ENCODE measurements around the gene NCK2. TPM values are rescaled to one million over a fixed set of nuclear protein-coding genes. Genes with fewer than 3 reads are reported as not detected.

Gene NCK2
- total and polyA plus RNA-seq, 7 donors: 26.5 to 111 (median 40.1) TPM

DNA sequence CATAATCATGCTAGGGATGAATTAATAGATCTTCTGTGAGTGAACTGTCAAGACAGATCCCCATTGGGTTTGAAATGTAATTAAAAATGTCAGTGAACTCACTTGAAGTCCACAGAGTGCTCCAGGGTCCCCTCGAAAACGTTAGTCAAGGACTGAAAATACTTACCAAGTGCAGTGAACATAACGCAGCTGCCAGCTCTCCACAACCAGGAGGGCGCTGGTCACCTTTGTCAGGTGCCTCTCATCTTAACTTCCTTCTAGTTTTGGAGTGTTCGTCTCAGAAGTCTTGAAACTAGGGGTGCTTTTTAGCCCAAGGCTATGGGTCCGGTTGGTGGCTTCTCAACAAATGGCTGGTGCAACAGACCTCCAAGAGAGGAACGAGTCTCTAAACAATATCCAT lies 70.7 kb downstream of the NCK2 start:
- Histone ChIP-seq H3K4me3 (no peak overlapping the region), H3K27ac (no peak overlapping the region), H3K27me3 (ENCODE audit: insufficient read depth in 3 of 3, low read length in 2 of 3) (no peaks in the 10 kb centered on the region), H3K4me1 (peaks cover 51% of the 10 kb centered on the region), H3K9me3 (no peaks in the 10 kb centered on the region), H3K36me3 (ENCODE audit: insufficient read depth in 1 of 2, low read depth in 1 of 2) (peaks cover 2 to 9% of the 10 kb centered on the region in 2 donors)
- DNase-seq (no peak), ATAC-seq (no peak)
- TF ChIP-seq, protein P1, sequence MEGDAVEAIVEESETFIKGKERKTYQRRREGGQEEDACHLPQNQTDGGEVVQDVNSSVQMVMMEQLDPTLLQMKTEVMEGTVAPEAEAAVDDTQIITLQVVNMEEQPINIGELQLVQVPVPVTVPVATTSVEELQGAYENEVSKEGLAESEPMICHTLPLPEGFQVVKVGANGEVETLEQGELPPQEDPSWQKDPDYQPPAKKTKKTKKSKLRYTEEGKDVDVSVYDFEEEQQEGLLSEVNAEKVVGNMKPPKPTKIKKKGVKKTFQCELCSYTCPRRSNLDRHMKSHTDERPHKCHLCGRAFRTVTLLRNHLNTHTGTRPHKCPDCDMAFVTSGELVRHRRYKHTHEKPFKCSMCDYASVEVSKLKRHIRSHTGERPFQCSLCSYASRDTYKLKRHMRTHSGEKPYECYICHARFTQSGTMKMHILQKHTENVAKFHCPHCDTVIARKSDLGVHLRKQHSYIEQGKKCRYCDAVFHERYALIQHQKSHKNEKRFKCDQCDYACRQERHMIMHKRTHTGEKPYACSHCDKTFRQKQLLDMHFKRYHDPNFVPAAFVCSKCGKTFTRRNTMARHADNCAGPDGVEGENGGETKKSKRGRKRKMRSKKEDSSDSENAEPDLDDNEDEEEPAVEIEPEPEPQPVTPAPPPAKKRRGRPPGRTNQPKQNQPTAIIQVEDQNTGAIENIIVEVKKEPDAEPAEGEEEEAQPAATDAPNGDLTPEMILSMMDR (IDR thresholded peaks at IDR 0.05): no peak
- 85 to 89% (median 89%) methylated on average over 7 of the region's 7 CpGs for WGBS, 3 donors
- intact Hi-C loops (cut with DNase I): no loop called here

DNA sequence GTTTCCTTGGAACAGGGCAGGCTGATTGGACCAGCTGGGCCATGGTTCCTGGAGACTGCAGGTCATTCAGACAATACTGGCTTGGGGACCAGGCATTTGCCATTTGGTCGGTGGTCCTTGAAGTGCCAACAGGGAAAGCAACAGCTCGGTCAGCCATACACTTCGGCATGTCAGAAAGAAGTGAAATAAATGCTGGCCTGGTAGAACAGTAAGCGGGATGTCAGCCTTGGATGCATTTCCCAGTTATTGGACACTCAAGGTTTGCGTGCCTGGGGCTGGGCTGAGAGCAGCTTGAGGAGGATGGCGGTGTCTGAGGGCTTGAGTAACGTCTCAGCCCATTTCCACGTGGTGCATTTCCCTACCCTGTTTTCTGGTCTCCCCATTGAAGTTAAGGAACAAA lies 75.4 kb downstream of the NCK2 start:
- DNase-seq (no peak), ATAC-seq (no peak)
- H3K9me3 ChIP-seq: no peaks in the 10 kb centered on the region
- intact Hi-C loops (cut with DNase I): no loop called here
- peaks cover 41% of the 10 kb centered on the region for H3K4me1 ChIP-seq
- no peak overlapping the region for H3K4me3 ChIP-seq
- no peak overlapping the region for H3K27ac ChIP-seq
- TF ChIP-seq, protein P1 (IDR thresholded peaks at IDR 0.05): no peak
- 78 to 85% (median 83%) methylated on average over 8 of the region's 8 CpGs for whole genome bisulfite sequencing, 3 donors
- H3K36me3 ChIP-seq (ENCODE audit: insufficient read depth in 1 of 2, low read depth in 1 of 2): peaks cover 2 to 9% of the 10 kb centered on the region in 2 donors
- no peaks in the 10 kb centered on the region for H3K27me3 ChIP-seq (ENCODE audit: insufficient read depth in 3 of 3, low read length in 2 of 3)

DNA sequence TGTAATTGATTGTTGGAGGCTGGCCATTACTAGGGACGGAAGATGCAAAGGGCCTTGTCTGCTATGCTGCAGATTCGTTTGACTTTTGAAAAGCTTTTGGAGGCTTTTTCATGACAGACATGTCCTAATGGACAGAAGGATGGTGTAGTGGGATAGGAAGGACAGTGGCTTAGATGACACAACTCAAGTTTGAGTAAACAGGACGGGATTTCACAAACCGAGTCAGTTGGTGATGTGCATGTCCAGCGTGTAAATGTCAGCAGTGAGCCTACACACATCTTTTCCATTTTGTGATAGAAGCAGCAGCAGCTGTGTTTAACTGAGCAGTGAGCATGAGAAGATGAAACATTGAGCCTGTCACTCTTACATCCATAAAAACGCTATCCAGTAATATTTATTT lies 76.0 kb downstream of the NCK2 start:
- no peaks in the 10 kb centered on the region for H3K27me3 ChIP-seq (ENCODE audit: insufficient read depth in 3 of 3, low read length in 2 of 3)
- 58 to 69% (median 69%) methylated on average over 6 of the region's 6 CpGs for WGBS, 3 donors
- no peak overlapping the region for H3K4me3 ChIP-seq
- H3K4me1 ChIP-seq: peaks cover 40% of the 10 kb centered on the region
- no peaks in the 10 kb centered on the region for H3K9me3 ChIP-seq
- ATAC-seq (no peak), DNase-seq (no peak)
- peaks cover 2 to 9% of the 10 kb centered on the region in 2 donors for H3K36me3 ChIP-seq (ENCODE audit: insufficient read depth in 1 of 2, low read depth in 1 of 2)
- TF ChIP-seq, protein P1 (IDR thresholded peaks at IDR 0.05): no peak
- intact Hi-C loops (cut with DNase I): no loop called here
- no peak overlapping the region for H3K27ac ChIP-seq

DNA sequence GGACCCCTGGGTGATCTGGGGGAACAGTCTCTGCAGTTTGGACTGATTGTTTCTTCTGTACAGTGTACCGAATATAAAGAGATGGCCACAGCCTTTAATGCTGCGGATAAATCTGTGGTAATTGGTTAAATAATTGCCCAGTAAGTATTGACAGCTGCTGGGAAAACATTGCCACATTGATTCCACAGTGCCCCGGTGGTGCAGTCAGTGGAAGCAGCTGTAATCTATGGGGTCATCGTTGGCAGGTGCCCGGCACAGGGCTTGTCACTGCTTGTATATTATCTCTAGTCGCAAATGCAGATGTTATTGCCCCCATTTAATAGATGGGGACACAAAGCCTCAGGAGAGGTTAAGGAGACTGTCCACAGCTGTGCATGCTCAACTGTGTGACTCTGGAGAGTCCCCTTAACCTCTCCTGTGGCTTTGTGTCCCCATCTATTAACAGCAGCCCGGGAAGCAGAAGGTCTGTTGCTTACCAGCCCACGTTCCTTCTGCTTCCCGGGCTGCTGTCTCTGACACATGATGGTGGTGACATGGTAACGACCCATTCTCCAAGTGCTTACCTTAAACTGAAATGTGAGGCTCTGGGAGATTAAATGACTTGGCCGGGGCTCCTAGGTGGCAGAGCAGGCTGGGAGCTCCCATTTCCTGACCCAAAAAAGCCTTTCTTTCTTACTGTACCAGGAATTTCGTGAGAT lies 76.9 kb downstream of the NCK2 start:
- Histone ChIP-seq H3K4me1 (peaks cover 40% of the 10 kb centered on the region), H3K36me3 (ENCODE audit: insufficient read depth in 1 of 2, low read depth in 1 of 2) (peaks cover 2 to 8% of the 10 kb centered on the region in 2 donors), H3K27me3 (ENCODE audit: insufficient read depth in 3 of 3, low read length in 2 of 3) (no peaks in the 10 kb centered on the region), H3K9me3 (no peaks in the 10 kb centered on the region), H3K27ac (no peak overlapping the region), H3K4me3 (no peak overlapping the region)
- intact Hi-C loops (cut with DNase I): no loop called here
- TF ChIP-seq, protein P1 (IDR thresholded peaks at IDR 0.05): no peak
- DNase-seq: no peak
- peak; percentile 55 to 77 (median 58) for ATAC-seq
- 28 to 56% (median 34%) methylated on average over 12 of the region's 12 CpGs for WGBS, 3 donors

DNA sequence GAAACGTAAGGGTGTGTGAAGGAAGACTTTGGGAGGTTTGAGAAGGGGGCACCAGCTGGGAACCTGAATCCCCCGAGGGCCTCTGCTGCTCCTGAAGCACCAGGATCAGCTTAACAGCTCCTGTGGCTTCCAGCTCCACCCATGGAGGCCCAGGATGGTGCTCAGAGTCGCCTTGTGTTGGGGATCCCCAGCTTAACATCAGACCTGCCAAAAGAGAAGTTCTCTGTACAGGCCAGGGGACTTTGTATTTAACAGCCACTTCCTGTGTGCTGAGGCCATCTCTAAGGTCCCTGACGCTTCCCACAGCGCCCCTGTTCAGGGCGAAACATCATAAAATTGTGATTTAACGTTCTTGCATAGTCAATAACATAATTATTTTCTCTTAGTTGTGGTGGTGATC lies 77.5 kb downstream of the NCK2 start:
- TF ChIP-seq, protein P1 (IDR thresholded peaks at IDR 0.05): no peak
- Histone ChIP-seq H3K27ac (no peak overlapping the region), H3K4me1 (peaks cover 40% of the 10 kb centered on the region), H3K36me3 (ENCODE audit: insufficient read depth in 1 of 2, low read depth in 1 of 2) (peaks cover 0 to 2% of the 10 kb centered on the region in 2 donors), H3K4me3 (no peak overlapping the region), H3K27me3 (ENCODE audit: insufficient read depth in 3 of 3, low read length in 2 of 3) (no peaks in the 10 kb centered on the region), H3K9me3 (peaks cover 4% of the 10 kb centered on the region)
- intact Hi-C loops (cut with DNase I): no loop called here
- peak in 2 of 4 donors; percentile 20 to 35 for ATAC-seq
- no peak for DNase-seq
- WGBS, 3 donors: 61 to 65% (median 62%) methylated on average over 7 of the region's 7 CpGs

Data from psoas muscle (tissue), 8 donors.